ENCODE results near the gene PRRC2A.

The PRRC2A gene

DNA sequence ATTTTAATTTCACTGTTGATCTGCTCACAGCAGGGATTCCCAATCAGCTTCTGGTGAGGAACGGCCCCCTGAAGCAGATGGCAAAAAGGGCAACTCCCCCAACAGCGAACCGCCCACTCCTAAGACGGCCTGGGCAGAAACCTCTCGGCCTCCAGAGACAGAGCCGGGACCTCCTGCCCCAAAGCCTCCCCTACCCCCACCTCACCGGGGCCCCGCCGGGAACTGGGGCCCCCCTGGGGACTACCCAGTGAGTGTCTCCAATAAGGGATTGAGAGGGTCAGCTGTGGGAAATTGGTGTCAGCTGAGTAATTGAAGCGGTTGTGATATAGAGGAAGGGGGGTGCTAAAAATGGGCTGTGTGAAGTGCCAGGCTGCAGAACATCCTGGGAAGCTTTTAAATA, 6.4 kb downstream of the PRRC2A start:
- no peak for DNase-seq

DNA sequence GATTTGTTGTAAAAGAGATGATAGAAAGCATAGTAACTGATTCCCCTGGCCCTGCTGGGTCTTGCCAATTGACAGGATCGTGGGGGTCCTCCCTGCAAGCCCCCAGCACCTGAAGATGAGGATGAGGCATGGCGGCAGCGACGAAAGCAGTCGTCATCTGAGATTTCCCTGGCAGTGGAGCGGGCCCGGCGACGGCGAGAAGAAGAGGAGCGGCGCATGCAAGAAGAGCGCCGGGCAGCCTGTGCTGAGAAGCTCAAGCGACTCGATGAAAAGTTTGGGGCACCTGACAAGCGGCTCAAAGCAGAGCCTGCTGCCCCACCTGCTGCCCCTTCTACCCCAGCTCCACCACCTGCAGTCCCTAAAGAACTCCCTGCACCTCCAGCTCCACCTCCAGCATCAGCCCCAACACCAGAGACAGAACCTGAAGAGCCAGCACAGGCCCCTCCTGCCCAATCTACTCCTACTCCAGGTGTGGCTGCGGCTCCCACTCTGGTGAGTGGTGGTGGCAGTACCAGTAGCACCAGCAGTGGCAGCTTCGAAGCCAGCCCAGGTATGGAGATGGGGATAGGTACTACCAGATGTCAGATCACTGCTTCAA, 7.3 kb downstream of the PRRC2A start:
- no peak for DNase-seq

DNA sequence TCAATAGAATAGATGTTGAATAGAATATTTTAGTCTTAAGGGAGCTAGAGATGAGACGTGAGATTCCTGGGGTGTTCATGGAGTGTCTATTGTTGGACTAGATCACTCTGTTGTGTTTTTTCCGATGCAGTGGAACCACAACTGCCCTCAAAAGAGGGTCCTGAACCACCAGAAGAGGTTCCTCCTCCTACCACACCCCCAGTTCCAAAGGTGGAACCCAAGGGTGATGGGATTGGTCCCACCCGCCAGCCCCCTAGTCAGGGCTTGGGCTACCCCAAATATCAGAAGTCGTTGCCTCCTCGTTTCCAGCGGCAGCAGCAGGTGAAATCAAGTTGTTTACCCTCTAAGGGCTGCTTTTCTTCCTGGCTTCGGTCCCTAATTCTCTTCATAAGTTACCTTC, 8.5 kb downstream of the PRRC2A start:
- no peak for DNase-seq

GRCh38 chr6:31630177-31630934, 9.8 kb downstream of the PRRC2A start:
- DNase-seq: no peak

DNA sequence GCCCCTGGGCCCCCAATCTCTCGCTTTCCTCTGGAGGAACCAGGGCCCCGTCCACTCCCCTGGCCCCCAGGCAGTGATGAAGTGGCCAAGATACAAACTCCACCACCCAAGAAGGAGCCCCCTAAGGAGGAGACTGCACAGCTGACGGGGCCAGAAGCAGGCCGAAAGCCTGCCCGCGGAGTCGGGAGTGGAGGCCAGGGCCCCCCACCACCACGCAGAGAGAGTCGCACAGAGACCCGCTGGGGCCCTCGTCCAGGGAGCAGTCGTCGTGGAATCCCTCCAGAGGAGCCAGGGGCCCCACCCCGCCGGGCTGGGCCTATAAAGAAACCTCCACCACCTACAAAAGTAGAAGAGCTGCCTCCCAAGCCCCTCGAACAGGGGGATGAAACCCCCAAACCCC, 10.7 kb downstream of the PRRC2A start:
- DNase-seq: no peak

GRCh38 chr6:31631681-31632278, 11.3 kb downstream of the PRRC2A start:
- DNase-seq: no peak

GRCh38 chr6:31632279-31632946, 11.9 kb downstream of the PRRC2A start:
- no peak for DNase-seq

GRCh38 chr6:31633447-31633846, 12.9 kb downstream of the PRRC2A start:
- DNase-seq: no peak

- DNase-seq: no peak
Measured at GRCh38 chr6:31634131-31634530, 13.6 kb downstream of the PRRC2A start.

- DNase-seq: no peak
Measured at GRCh38 chr6:31634969-31635575, 14.6 kb downstream of the PRRC2A start.

DNA sequence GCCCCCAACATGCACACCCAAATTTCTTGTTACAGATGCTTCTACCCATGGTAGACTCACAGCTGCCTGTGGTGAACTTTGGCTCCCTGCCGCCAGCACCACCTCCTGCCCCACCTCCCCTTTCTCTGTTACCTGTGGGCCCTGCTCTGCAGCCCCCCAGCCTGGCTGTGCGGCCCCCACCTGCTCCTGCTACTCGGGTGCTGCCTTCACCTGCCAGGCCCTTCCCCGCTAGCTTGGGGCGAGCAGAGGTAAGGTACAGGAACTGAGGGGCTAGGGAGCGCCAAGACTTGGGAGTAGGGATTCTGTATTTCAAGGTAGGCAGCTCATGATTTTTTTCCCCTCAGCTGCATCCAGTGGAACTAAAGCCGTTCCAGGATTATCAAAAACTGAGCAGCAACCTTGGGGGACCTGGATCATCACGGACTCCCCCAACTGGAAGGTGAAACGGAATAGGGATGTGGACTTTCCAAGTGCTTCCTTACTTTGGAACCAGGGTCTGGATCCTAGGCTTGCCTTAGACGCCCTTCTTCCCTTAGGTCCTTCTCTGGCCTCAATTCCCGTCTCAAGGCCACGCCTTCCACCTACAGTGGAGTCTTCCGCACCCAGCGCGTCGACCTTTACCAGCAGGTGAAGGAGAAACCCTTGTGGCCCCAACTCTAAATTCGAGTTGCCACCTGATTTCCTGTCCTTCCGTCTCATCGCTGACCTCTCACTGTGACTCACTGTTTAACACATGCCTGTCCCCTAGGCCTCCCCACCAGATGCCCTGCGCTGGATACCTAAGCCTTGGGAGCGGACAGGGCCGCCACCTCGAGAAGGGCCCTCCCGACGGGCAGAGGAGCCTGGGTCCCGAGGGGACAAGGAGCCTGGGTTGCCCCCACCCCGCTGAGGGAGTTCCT, 16.4 kb downstream of the PRRC2A start:
- no peak for DNase-seq

DNA sequence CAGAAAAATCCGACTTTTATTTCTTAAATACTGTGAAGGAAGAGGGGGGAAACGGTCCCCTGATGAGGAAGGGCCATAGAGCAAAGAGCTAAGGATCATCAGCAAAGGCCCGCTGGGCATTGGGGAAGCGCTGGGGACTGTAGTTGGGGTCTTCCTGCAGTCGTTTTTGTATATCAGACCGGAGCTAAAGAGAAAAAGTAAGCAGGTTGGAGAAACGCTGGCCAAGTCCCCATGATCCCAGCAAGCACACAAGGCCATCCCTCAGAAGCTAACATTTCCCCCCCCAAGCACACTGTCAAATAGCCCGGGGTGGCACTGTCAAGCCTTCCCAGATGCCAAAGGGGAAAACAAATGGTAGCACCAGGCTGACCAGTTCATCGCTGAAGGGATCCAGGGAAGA, 18.5 kb downstream of the PRRC2A start:
- no peak for DNase-seq

- peak; percentile 53 to 63 for DNase-seq
Measured at GRCh38 chr6:31639449-31639861, 18.9 kb downstream of the PRRC2A start.

DNA sequence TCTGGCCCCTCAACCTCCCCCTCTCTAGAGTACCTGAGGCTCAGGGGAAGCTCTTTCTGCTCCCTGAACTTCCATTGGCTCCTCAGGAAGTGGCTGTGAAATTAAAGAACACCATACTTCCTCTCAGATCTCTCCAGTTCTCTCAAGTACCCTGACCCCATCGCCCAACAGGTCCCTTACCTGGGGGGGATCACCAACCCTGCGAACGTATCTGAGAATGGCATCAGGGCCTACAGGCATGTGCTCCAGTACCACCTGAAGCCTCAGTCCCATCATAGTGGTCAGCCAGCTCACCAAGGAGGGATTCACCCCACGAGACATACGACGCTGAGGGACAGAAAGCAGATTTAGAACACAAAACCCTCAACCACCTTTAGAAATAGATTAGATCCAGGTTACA, 20.1 kb downstream of the PRRC2A start:
- DNase-seq: no peak

DNA sequence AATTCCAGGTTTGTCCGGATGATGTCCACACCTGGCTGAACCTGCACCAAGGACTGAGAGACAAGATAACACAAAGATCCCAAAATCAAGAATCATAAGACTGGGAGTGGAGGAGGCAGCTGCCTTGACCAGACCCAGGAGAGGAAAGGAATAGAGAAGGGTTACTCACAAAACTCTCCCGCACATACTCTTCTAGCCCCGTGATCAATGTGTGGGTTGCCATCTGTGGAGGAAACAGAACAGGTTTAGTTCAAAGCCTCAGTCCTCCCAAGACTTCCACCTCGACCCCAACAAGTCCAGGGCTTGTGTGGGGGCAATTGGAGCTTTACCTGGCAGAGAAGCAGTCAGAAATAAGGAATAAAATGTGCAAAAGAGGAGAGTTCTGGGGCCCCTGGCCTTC, 20.9 kb downstream of the PRRC2A start:
- no peak for DNase-seq

GRCh38 chr6:31642798-31643570, 22.5 kb downstream of the PRRC2A start:
- no peak for DNase-seq

DNA sequence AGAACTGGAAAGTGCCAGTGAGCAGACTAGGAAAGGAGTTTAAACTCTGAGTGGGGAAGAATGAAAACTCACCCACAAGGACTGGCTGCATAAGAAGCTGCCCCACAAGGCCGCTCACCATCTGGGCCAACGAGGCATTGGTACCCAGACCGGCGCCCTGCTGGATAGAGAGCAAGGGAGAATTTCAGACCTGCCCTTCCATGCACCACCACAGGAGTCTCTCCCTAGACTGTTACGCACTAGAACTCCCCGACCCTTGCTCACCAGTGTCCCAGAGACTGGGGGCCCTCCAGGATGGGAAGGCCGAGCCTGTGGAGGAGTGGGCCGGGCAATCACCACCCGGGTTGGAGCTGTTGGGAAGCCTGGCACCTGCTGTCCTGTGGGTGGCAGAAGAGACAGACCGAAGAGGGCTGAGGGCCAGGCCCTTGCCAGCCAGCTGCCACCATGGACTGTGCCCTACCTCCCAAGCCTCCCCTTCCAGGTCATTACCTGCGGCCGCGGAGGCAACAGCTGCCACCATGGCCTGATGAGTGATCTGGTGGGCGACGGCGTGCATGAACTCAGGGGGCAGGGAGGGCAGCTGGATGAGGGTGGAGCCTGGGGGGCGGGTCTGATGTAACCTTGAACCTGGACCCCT, 23.4 kb downstream of the PRRC2A start:
- DNase-seq: no peak

GRCh38 chr6:31645325-31645724, 24.8 kb downstream of the PRRC2A start:
- DNase-seq: no peak

- peak in 1 of 2 experiments; percentile 75 for DNase-seq
Measured at GRCh38 chr6:31651602-31652191, 31.2 kb downstream of the PRRC2A start.

DNA sequence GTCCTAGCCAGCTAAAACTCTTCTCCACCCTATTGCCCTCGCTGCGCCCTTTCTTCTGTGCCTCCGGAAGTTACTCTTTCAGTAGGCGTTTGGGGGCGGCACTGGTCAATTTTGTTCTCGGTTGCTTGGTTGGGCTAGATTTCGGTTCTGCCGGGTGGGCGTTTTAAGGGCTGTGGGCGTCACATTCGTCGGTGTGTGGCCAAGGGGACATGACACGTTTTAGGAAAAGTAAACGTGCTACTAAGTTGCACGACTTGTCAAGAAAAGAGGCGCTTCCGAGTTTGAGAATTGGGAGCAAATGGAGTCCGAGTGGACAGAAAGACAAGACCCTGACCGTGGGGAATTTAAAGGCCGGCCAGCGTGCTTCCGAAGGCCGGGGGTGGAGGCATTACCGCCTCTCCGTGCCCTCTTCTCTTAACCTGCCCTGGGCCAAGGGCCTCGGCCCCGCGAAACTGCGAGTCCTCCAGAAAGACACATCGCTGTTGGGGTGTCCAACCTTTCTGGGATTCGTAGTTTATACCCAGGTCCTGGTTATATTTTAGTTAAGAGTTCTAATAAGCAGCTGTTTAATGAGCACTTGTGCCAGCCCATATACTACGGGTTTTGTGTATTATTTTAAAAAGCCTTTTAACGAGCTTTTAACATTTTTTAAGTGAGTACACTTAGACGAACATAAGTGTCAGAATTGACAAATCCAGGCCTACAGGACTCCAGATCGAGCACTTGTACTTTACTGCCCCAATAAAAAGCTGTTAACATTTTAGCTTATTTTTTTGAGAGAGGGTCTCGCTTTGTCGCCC, 32.6 kb downstream of the PRRC2A start:
- peak in 1 of 2 experiments; percentile 89 for DNase-seq

Measured in activated CD4-positive, alpha-beta T cell treated with anti-CD3 and anti-CD28 coated beads, Interleukin-2, amount 50 U/mL, for 48 hours (primary cell).